Osteoblast (primary cell): Measurements from ENCODE around the gene RNF17. TPM values are rescaled to one million over a fixed set of nuclear protein-coding genes. Genes with fewer than 3 reads are reported as not detected.

Experiments used
- DNase-seq: peaks from one replicate; pipeline ENCODE4 v3.0.0; 2011; ENCODE audit warnings: low spot score, mixed read lengths; ENCODE audit not compliant: insufficient read length; ENCODE audit errors: missing footprints
- H2AFZ ChIP-seq: 2 replicates; pipeline ENCODE4 v1.6.0; 2011; ENCODE audit warnings: mild to moderate bottlenecking, low read length
- H3K27ac ChIP-seq: 2 replicates; pipeline ENCODE4 v1.5.1; 2011; ENCODE audit warnings: mild to moderate bottlenecking, low read depth, low read length, moderate library complexity
- H3K27me3 ChIP-seq: 2 replicates; pipeline ENCODE4 v1.6.0; 2012; ENCODE audit warnings: mild to moderate bottlenecking, control low read depth, inconsistent platforms, low read length, moderate library complexity; ENCODE audit not compliant: insufficient read depth
- H3K36me3 ChIP-seq: 2 replicates; pipeline ENCODE4 v1.5.1; 2011; ENCODE audit warnings: mild to moderate bottlenecking, low read length, control low read depth, moderate library complexity; ENCODE audit not compliant: insufficient read depth
- H3K4me1 ChIP-seq: 2 replicates; pipeline ENCODE4 v1.5.1; 2011; ENCODE audit warnings: mild to moderate bottlenecking, low read length, control low read depth, moderate library complexity; ENCODE audit not compliant: insufficient read depth
- H3K4me2 ChIP-seq: 2 replicates; pipeline ENCODE4 v1.6.0; 2011; ENCODE audit warnings: mild to moderate bottlenecking, low read length; ENCODE audit not compliant: insufficient read depth
- H3K4me3 ChIP-seq: fragments of 200-600 bp; sonication (generic); 3 replicates; pipeline ENCODE4 v1.5.1; 2012; ENCODE audit warnings: mild to moderate bottlenecking, low read length, inconsistent platforms; ENCODE audit not compliant: insufficient read depth
- H3K79me2 ChIP-seq: 2 replicates; pipeline ENCODE4 v1.6.0; 2012; ENCODE audit warnings: mild to moderate bottlenecking, low read length, control low read depth, inconsistent platforms; ENCODE audit not compliant: insufficient read depth
- H3K9me3 ChIP-seq: 2 replicates; pipeline ENCODE4 v1.5.1; 2011; ENCODE audit warnings: low read depth, low read length, control low read depth
- H4K20me1 ChIP-seq: 2 replicates; pipeline ENCODE4 v1.6.0; 2012; ENCODE audit warnings: mild to moderate bottlenecking, low read length, control low read depth; ENCODE audit not compliant: insufficient read depth
- CTCF ChIP-seq: IDR thresholded peaks from 2 replicates; pipeline ENCODE4 v1.5.1; 2011; ENCODE audit warnings: mild to moderate bottlenecking, low read depth, low read length, moderate library complexity; ENCODE audit errors: extremely low read depth
- total RNA-seq: library from RNA; depleted of rRNA; stranded (reverse); fragments of >200 nt; gene quantifications from 2 replicates; pipeline ENCODE4 v1.2.3, GENCODE V29; 2012

Gene RNF17
- total RNA-seq, 1 donor: not detected

GRCh38 chr13:24896061-24896460 is 132.1 kb downstream of the RNF17 start:
- Histone ChIP-seq H3K4me2 (no peak overlapping the region), H3K36me3 (no peaks in the 10 kb centered on the region), H2AFZ (no peak overlapping the region), H3K9me3 (no peaks in the 10 kb centered on the region), H4K20me1 (no peaks in the 10 kb centered on the region), H3K4me1 (no peaks in the 10 kb centered on the region), H3K27ac (no peak overlapping the region), H3K4me3 (no peak overlapping the region), H3K27me3 (no peaks in the 10 kb centered on the region), H3K79me2 (no peaks in the 10 kb centered on the region)
- TF ChIP-seq CTCF: no peak
- no peak for DNase-seq

GRCh38 chr13:24897293-24897692 is 133.3 kb downstream of the RNF17 start:
- no peak overlapping the region for H3K27ac ChIP-seq
- no peaks in the 10 kb centered on the region for H3K27me3 ChIP-seq
- no peaks in the 10 kb centered on the region for H3K36me3 ChIP-seq
- no peaks in the 10 kb centered on the region for H3K4me1 ChIP-seq
- no peak for DNase-seq
- TF ChIP-seq CTCF: no peak
- no peaks in the 10 kb centered on the region for H3K9me3 ChIP-seq
- no peaks in the 10 kb centered on the region for H4K20me1 ChIP-seq
- H3K4me2 ChIP-seq: no peak overlapping the region
- no peak overlapping the region for H2AFZ ChIP-seq
- no peak overlapping the region for H3K4me3 ChIP-seq
- no peaks in the 10 kb centered on the region for H3K79me2 ChIP-seq

GRCh38 chr13:24899601-24900000 is 135.6 kb downstream of the RNF17 start:
- no peak for TF ChIP-seq CTCF
- Histone ChIP-seq H3K27me3 (no peaks in the 10 kb centered on the region), H3K9me3 (no peaks in the 10 kb centered on the region), H3K27ac (no peak overlapping the region), H2AFZ (peak overlapping the region; percentile 36), H3K4me1 (no peaks in the 10 kb centered on the region), H3K4me2 (no peak overlapping the region), H3K36me3 (no peaks in the 10 kb centered on the region), H4K20me1 (no peaks in the 10 kb centered on the region), H3K4me3 (no peak overlapping the region), H3K79me2 (peaks cover 2% of the 10 kb centered on the region)
- DNase-seq: no peak

GRCh38 chr13:24900507-24900906 is 136.5 kb downstream of the RNF17 start:
- no peaks in the 10 kb centered on the region for H3K27me3 ChIP-seq
- H3K9me3 ChIP-seq: no peaks in the 10 kb centered on the region
- no peak overlapping the region for H3K4me3 ChIP-seq
- H3K4me1 ChIP-seq: peaks cover 8% of the 10 kb centered on the region
- no peak overlapping the region for H2AFZ ChIP-seq
- no peak overlapping the region for H3K4me2 ChIP-seq
- H3K36me3 ChIP-seq: peaks cover 3% of the 10 kb centered on the region
- no peak for TF ChIP-seq CTCF
- DNase-seq: no peak
- no peaks in the 10 kb centered on the region for H4K20me1 ChIP-seq
- H3K27ac ChIP-seq: no peak overlapping the region
- peaks cover 2% of the 10 kb centered on the region for H3K79me2 ChIP-seq
